H1 (cell line): ENCODE measurements around the gene TSPEAR. TPM values are rescaled to one million over a fixed set of nuclear protein-coding genes. Genes with fewer than 3 reads are reported as not detected.

Source experiments
- ASH2L ChIP-seq: fragments of 200-600, 300-600 bp; sonication (generic); IDR thresholded peaks from one replicate; pipeline ENCODE4 v1.7.1; 2017; ENCODE audit warnings: low read length
- BACH1 ChIP-seq: IDR thresholded peaks from 2 replicates; pipeline ENCODE4 v1.6.1; 2012; ENCODE audit warnings: low read length, improper control_type of control experiment
- CTBP2 ChIP-seq: IDR thresholded peaks from 2 replicates; pipeline ENCODE4 v1.7.0; 2011; ENCODE audit warnings: borderline replicate concordance, mild to moderate bottlenecking, moderate library complexity, mixed read lengths, low read length; ENCODE audit not compliant: insufficient read depth, insufficient read length
- EP300 ChIP-seq, 2 experiments: IDR thresholded peaks; 1 replicate in 1 of 2; 2 replicates in 1 of 2; pipeline ENCODE4 v1.6.1; 2011 to 2012; ENCODE audit warnings: low read depth in 2 of 2, low read length in 2 of 2, mild to moderate bottlenecking in 2 of 2, borderline replicate concordance in 1 of 2, inconsistent platforms in 1 of 2, moderate library complexity in 1 of 2
- HDAC6 ChIP-seq: IDR thresholded peaks from one replicate; pipeline ENCODE4 v1.7.1; 2012; ENCODE audit warnings: low read depth, mild to moderate bottlenecking, inconsistent platforms, low read length, moderate library complexity
- NANOG ChIP-seq: IDR thresholded peaks from 2 replicates; pipeline ENCODE4 v1.6.1; 2011; ENCODE audit warnings: low read length, low read depth, mild to moderate bottlenecking, inconsistent platforms; ENCODE audit not compliant: insufficient read depth, poor library complexity, severe bottlenecking
- NRF1 ChIP-seq: IDR thresholded peaks from 2 replicates; pipeline ENCODE4 v1.6.1; 2011; ENCODE audit warnings: mild to moderate bottlenecking, low read depth, low read length, improper control_type of control experiment
- PHF8 ChIP-seq: fragments of 200-600 bp; sonication (generic); conservative IDR thresholded peaks from 2 replicates; pipeline ENCODE4 v1.7.1; 2012; ENCODE audit warnings: low read depth, mild to moderate bottlenecking, inconsistent platforms, low read length, moderate library complexity
- POLR2A ChIP-seq, 2 experiments: IDR thresholded peaks; 1 replicate in 1 of 2; 2 replicates in 1 of 2; pipeline ENCODE4 v1.6.1; 2011; ENCODE audit warnings: low read depth in 2 of 2, low read length in 2 of 2, mild to moderate bottlenecking in 2 of 2; ENCODE audit errors: control extremely low read depth in 1 of 2
- RFX5 ChIP-seq: IDR thresholded peaks from 2 replicates; pipeline ENCODE4 v1.6.1; 2011; ENCODE audit warnings: low read depth, low read length, improper control_type of control experiment, borderline replicate concordance
- SIN3A ChIP-seq, 2 experiments: IDR thresholded peaks in 1 of 2; conservative IDR thresholded peaks in 1 of 2; 2 replicates each; pipeline ENCODE4 v1.6.1; 2011 to 2012; ENCODE audit warnings: low read length in 2 of 2, improper control_type of control experiment in 1 of 2, low read depth in 1 of 2, mild to moderate bottlenecking in 1 of 2
- SIX5 ChIP-seq: IDR thresholded peaks from 2 replicates; pipeline ENCODE4 v1.6.1; 2011; ENCODE audit warnings: mild to moderate bottlenecking, low read depth, low read length
- YY1 ChIP-seq: IDR thresholded peaks from 2 replicates; pipeline ENCODE4 v1.6.1; 2011; ENCODE audit warnings: low read depth, mild to moderate bottlenecking, low read length
- ZNF274 ChIP-seq: IDR thresholded peaks from 2 replicates; pipeline ENCODE4 v1.7.0; 2012; ENCODE audit warnings: low read length, borderline replicate concordance; ENCODE audit errors: extremely low read depth
- polyA plus RNA-seq, 7 experiments: library from polyadenylated mRNA; depleted of rRNA in 3 of 7; stranded (reverse) in 5 of 7; unstranded in 2 of 7; fragments of >200 nt in 5 of 7; fragments of 200-250 nt in 2 of 7; gene quantifications; 1 replicate in 5 of 7; 2 replicates in 1 of 7; 4 replicates in 1 of 7; pipeline versions ENCODE4 v1.2.1 to v1.2.3, GENCODE V29; 2011 to 2013; ENCODE audit warnings: missing spikeins in 2 of 7, mixed read lengths in 2 of 7
- total RNA-seq: library from RNA; stranded (reverse); fragmentation: NEBNext Ultra II Directional; extraction: Animal tissue kit (Norgen Biotek cat#: 25700); gene quantifications from 2 replicates; pipeline ENCODE4 v1.2.1, GENCODE V29; 2021
- TF ChIP-seq, protein P1 (sequence below): IDR thresholded peaks from 2 replicates; pipeline ENCODE4 v1.6.1; 2011; ENCODE audit warnings: low read length, improper control_type of control experiment

TSPEAR gene
- total and polyA plus RNA-seq, 2 of the 8 experiments (the other 6 are each of a cell fraction or from before 2014, with no cell fraction given): 0.58 to 0.89 TPM

DNA sequence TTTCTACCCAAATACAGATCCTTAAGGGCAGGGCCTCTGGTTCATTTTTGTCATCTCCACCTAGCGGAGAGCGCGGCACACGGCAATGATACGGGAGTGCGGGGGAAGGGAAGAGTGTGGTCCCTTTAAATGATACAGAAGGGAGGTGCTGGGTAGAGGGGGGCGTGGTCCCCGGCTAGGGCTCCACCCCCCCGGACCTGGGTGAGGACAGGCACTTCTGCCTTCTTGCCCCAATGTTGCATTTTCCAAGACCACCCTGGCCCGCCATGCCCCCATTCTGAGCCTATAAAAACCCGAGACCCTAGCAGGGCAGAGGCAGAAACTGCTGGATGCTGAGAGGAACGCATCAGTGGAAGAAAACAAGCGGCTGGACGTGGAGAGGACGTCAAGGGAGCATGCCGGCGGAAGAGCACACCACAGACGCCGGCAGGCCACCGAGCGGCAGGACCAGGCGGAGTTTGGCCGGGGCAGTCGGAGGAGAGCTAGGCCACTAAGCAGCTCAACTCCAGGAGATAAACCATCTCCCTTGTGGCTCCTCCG is 226.0 kb downstream of the TSPEAR start (continued):
- TF ChIP-seq POLR2A (IDR thresholded peaks at IDR 0.05; ENCODE audit: control extremely low read depth in 1 of 2, low read depth in 2 of 2, low read length in 2 of 2) (peak in 1 of 2 experiments; percentile 83; a peak in 2 of 3 replicates), PHF8 (peak; percentile 66), HDAC6 (no peak), SIX5 (no peak), ASH2L (peak; percentile 12), ZNF274 (no peak), BACH1 (no peak), YY1 (no peak), NRF1 (no peak), NANOG (no peak), RFX5 (no peak), CTBP2 (no peak), SIN3A (conservative IDR thresholded peaks at IDR 0.05 in 1 of 2, IDR thresholded peaks at IDR 0.05 in 1 of 2; ENCODE audit: low read depth in 1 of 2, low read length in 2 of 2) (peak; percentile 40 to 77; a peak in 2 of 4 replicates), EP300 (IDR thresholded peaks at IDR 0.05; ENCODE audit: borderline replicate concordance in 1 of 2, low read depth in 2 of 2, low read length in 2 of 2) (no peak)
- TF ChIP-seq, protein P1, sequence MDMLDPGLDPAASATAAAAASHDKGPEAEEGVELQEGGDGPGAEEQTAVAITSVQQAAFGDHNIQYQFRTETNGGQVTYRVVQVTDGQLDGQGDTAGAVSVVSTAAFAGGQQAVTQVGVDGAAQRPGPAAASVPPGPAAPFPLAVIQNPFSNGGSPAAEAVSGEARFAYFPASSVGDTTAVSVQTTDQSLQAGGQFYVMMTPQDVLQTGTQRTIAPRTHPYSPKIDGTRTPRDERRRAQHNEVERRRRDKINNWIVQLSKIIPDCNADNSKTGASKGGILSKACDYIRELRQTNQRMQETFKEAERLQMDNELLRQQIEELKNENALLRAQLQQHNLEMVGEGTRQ: no peak
